Measurements from ENCODE around the gene MTMR1.

MTMR1 gene

GRCh38 chrX:150761819-150762216 is 68.6 kb downstream of the MTMR1 start:
- H3K9me2 ChIP-seq (replicated peaks; ENCODE audit: insufficient read depth, low read length) = no peaks in the 10 kb centered on the region
- no peaks in the 10 kb centered on the region for H3K79me2 ChIP-seq (ENCODE audit: insufficient read depth, low read length)
- H2AFZ ChIP-seq (ENCODE audit: low read depth, low read length, severe bottlenecking) = no peak overlapping the region
- no peak overlapping the region for H3K4me2 ChIP-seq (ENCODE audit: low read depth, low read length, poor library complexity, severe bottlenecking)
- no peaks in the 10 kb centered on the region for H3K36me3 ChIP-seq (ENCODE audit: low read length)
- H4K20me1 ChIP-seq (ENCODE audit: low read depth, low read length) = no peaks in the 10 kb centered on the region
- H3F3A ChIP-seq (ENCODE audit: insufficient read depth) = no peaks in the 10 kb centered on the region
- H3K4me3 ChIP-seq (ENCODE audit: insufficient read depth, low read length, poor library complexity, severe bottlenecking) = no peak overlapping the region
- no peak overlapping the region for H3K27ac ChIP-seq (ENCODE audit: low read depth, low read length)
- TF ChIP-seq EZH2phosphoT487 (conservative IDR thresholded peaks at IDR 0.05; ENCODE audit: low read length) = no peak
- TF ChIP-seq CTCF (IDR thresholded peaks at IDR 0.05; ENCODE audit: insufficient read depth, low read length, poor library complexity, severe bottlenecking) = no peak
- H3K27me3 ChIP-seq (ENCODE audit: low read length) = no peaks in the 10 kb centered on the region
- no peaks in the 10 kb centered on the region for H3K9me3 ChIP-seq (ENCODE audit: insufficient read depth, low read length)
- H3K9ac ChIP-seq (ENCODE audit: low read length) = no peak overlapping the region

- H3K9me3 ChIP-seq (ENCODE audit: insufficient read depth, low read length) = no peaks in the 10 kb centered on the region
- H3K4me3 ChIP-seq (ENCODE audit: insufficient read depth, low read length, poor library complexity, severe bottlenecking) = no peak overlapping the region
- H3K27me3 ChIP-seq (ENCODE audit: low read length) = no peaks in the 10 kb centered on the region
- H3K27ac ChIP-seq (ENCODE audit: low read depth, low read length) = no peak overlapping the region
- H2AFZ ChIP-seq (ENCODE audit: low read depth, low read length, severe bottlenecking) = no peak overlapping the region
- no peak overlapping the region for H3K4me2 ChIP-seq (ENCODE audit: low read depth, low read length, poor library complexity, severe bottlenecking)
- no peak overlapping the region for H3K9ac ChIP-seq (ENCODE audit: low read length)
- H4K20me1 ChIP-seq (ENCODE audit: low read depth, low read length) = no peaks in the 10 kb centered on the region
- TF ChIP-seq CTCF (IDR thresholded peaks at IDR 0.05; ENCODE audit: insufficient read depth, low read length, poor library complexity, severe bottlenecking) (no peak), EZH2phosphoT487 (conservative IDR thresholded peaks at IDR 0.05; ENCODE audit: low read length) (no peak)
- no peaks in the 10 kb centered on the region for H3K9me2 ChIP-seq (replicated peaks; ENCODE audit: insufficient read depth, low read length)
- H3F3A ChIP-seq (ENCODE audit: insufficient read depth) = no peaks in the 10 kb centered on the region
- no peaks in the 10 kb centered on the region for H3K79me2 ChIP-seq (ENCODE audit: insufficient read depth, low read length)
- H3K36me3 ChIP-seq (ENCODE audit: low read length) = no peaks in the 10 kb centered on the region
Observed at GRCh38 chrX:150762258-150763165, 69.3 kb downstream of the MTMR1 start.

GRCh38 chrX:150763303-150763797 is 70.2 kb downstream of the MTMR1 start:
- Histone ChIP-seq H3K9ac (ENCODE audit: low read length) (no peak overlapping the region), H3K36me3 (ENCODE audit: low read length) (no peaks in the 10 kb centered on the region), H3K27ac (ENCODE audit: low read depth, low read length) (no peak overlapping the region), H3F3A (ENCODE audit: insufficient read depth) (no peaks in the 10 kb centered on the region), H3K4me3 (ENCODE audit: insufficient read depth, low read length, poor library complexity, severe bottlenecking) (no peak overlapping the region), H3K4me2 (ENCODE audit: low read depth, low read length, poor library complexity, severe bottlenecking) (no peak overlapping the region), H4K20me1 (ENCODE audit: low read depth, low read length) (no peaks in the 10 kb centered on the region), H3K9me2 (replicated peaks; ENCODE audit: insufficient read depth, low read length) (no peaks in the 10 kb centered on the region), H3K27me3 (ENCODE audit: low read length) (no peaks in the 10 kb centered on the region), H3K79me2 (ENCODE audit: insufficient read depth, low read length) (no peaks in the 10 kb centered on the region), H2AFZ (ENCODE audit: low read depth, low read length, severe bottlenecking) (no peak overlapping the region), H3K9me3 (ENCODE audit: insufficient read depth, low read length) (no peaks in the 10 kb centered on the region)
- TF ChIP-seq CTCF (IDR thresholded peaks at IDR 0.05; ENCODE audit: insufficient read depth, low read length, poor library complexity, severe bottlenecking) (no peak), EZH2phosphoT487 (conservative IDR thresholded peaks at IDR 0.05; ENCODE audit: low read length) (no peak)
